Activated T-cell treated with anti-CD3 and anti-CD28 coated beads, Interleukin-2, amount 50 U/mL, for 24 hours (primary cell): ENCODE data around the gene TOMM22.

Experiments
- DNase-seq: peaks from one replicate; pipeline ENCODE4 v3.0.0-alpha.2; 2020
- H3K27ac Mint-ChIP-seq: 2 replicates; pipeline ENCODE4 v1.8.0; 2020; ENCODE audit warnings: mild to moderate bottlenecking, mixed read lengths
- H3K27me3 Mint-ChIP-seq: 2 replicates; pipeline ENCODE4 v1.8.0; 2020; ENCODE audit warnings: mixed read lengths
- H3K36me3 Mint-ChIP-seq: 2 replicates; pipeline ENCODE4 v1.8.0; 2020; ENCODE audit warnings: low read depth, mixed read lengths
- H3K4me1 Mint-ChIP-seq: 2 replicates; pipeline ENCODE4 v1.8.0; 2020; ENCODE audit warnings: low read depth, mixed read lengths
- H3K4me3 Mint-ChIP-seq: 2 replicates; pipeline ENCODE4 v1.8.0; 2020; ENCODE audit warnings: mild to moderate bottlenecking, moderate library complexity, mixed read lengths
- H3K9me3 Mint-ChIP-seq: 2 replicates; pipeline ENCODE4 v1.8.0; 2020; ENCODE audit warnings: mixed read lengths

The TOMM22 gene

DNA sequence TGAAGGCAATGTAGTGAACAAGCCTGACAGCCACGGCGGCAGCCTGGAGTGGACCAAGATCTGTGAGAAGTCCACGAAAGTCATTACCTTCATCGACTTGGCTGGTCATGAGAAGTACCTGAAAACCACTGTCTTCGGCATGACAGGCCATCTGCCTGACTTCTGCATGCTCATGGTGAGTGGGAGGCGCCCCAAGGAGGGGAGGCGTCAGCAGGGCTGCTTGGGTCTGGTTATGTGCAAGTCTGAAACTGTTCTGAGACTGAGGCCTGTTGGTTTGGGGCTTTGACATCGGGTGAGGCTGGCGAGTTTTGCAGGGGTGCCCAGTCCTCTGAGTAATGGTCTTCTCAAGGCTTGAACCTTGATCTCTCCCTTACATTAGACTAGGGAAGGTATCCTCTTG, 35.1 kb downstream of the TOMM22 start:
- H3K36me3 Mint-ChIP-seq: peaks cover 86% of the 10 kb centered on the region
- peak; percentile 23 for DNase-seq
- H3K27ac Mint-ChIP-seq: peak overlapping the region; percentile 3
- no peaks in the 10 kb centered on the region for H3K27me3 Mint-ChIP-seq
- H3K4me1 Mint-ChIP-seq: peaks cover 33% of the 10 kb centered on the region
- no peak overlapping the region for H3K4me3 Mint-ChIP-seq
- no peaks in the 10 kb centered on the region for H3K9me3 Mint-ChIP-seq

DNA sequence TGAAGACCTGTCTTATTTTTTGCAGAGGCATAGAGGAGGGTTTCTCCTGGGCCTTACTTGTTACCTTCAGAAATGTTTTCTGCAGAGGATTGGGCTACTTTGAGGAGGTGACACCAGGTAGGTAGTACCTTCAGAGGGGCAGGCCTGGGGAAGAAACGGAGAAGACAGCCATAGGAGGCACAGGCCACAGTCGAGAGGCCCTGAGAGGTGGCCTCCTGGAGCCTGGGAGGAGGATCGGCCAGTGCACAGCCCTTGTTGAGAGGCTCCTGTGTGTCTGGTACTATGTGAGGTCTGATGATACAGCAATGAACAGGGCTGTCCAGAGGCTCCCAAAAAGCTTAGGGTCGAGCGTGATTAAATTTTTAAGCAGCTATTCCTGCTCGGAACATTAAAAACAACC, 35.5 kb downstream of the TOMM22 start:
- peaks cover 86% of the 10 kb centered on the region for H3K36me3 Mint-ChIP-seq
- no peaks in the 10 kb centered on the region for H3K27me3 Mint-ChIP-seq
- peaks cover 29% of the 10 kb centered on the region for H3K4me1 Mint-ChIP-seq
- no peaks in the 10 kb centered on the region for H3K9me3 Mint-ChIP-seq
- no peak for DNase-seq
- H3K27ac Mint-ChIP-seq: peak overlapping the region; percentile 53
- no peak overlapping the region for H3K4me3 Mint-ChIP-seq

DNA sequence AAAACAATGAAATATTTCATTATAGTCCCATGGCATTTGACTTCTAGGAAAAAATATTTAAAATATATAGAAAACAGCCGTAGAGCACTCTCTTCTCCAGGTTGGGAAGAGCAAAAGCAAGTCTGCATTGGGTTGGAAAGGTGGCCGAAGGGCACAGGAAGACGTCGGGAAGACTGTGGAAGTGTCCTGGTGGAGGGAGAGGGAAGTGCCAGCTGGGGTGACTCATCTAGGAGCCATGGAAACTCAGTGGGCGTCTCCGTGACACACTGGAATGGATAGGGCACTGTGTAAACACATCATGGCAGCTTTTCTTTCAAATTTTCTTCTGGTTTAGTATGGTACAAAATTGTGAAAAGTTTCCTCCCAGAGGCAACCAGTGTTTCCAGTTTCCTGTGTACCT, 36.7 kb downstream of the TOMM22 start:
- peaks cover 17% of the 10 kb centered on the region for H3K4me1 Mint-ChIP-seq
- H3K36me3 Mint-ChIP-seq: peaks cover 86% of the 10 kb centered on the region
- H3K4me3 Mint-ChIP-seq: no peak overlapping the region
- no peak for DNase-seq
- H3K27me3 Mint-ChIP-seq: no peaks in the 10 kb centered on the region
- H3K9me3 Mint-ChIP-seq: no peaks in the 10 kb centered on the region
- H3K27ac Mint-ChIP-seq: peak overlapping the region; percentile 34

DNA sequence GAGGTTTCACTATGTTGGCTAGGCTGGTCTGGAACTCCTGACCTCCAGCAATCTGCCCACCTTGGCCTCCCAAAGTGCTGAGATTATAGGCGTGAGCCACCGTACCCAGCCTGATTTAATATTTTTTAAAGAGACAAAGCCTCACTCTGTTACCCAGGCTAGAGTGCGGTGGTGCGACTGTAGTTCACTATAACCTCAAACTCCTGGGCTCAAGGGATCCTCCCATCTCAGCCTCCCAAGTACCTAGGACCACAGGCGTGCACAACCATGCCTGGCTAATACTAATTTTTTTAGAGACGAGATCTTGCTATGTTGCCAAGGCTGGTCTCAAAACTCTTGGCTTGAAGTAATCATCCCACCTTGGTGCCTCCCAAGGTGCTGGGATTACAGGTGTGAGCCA, 37.4 kb downstream of the TOMM22 start:
- no peak for DNase-seq
- H3K27ac Mint-ChIP-seq: no peak overlapping the region
- peaks cover 90% of the 10 kb centered on the region for H3K36me3 Mint-ChIP-seq
- H3K9me3 Mint-ChIP-seq: no peaks in the 10 kb centered on the region
- no peaks in the 10 kb centered on the region for H3K27me3 Mint-ChIP-seq
- no peak overlapping the region for H3K4me3 Mint-ChIP-seq
- H3K4me1 Mint-ChIP-seq: peaks cover 12% of the 10 kb centered on the region

DNA sequence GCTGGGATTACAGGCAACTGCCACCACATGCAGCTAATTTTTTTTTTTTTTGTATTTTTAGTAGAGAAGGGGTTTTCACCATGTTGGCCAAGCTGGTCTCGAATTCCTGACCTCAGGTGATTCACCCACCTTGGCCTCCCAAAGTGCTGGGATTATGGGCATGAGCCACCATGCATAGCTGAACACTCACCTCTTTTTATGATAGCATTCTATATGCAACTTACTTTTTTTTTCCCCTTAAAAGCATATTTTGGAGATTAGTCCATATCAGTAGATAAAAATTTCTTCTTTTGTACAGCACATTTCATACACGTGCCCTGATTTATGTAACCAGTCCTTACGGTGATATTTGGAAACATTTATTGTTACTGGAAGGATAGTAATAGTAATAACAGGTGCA, 38.6 kb downstream of the TOMM22 start:
- Mint-ChIP-seq H3K36me3 (peaks cover 91% of the 10 kb centered on the region), H3K4me3 (no peak overlapping the region)

DNA sequence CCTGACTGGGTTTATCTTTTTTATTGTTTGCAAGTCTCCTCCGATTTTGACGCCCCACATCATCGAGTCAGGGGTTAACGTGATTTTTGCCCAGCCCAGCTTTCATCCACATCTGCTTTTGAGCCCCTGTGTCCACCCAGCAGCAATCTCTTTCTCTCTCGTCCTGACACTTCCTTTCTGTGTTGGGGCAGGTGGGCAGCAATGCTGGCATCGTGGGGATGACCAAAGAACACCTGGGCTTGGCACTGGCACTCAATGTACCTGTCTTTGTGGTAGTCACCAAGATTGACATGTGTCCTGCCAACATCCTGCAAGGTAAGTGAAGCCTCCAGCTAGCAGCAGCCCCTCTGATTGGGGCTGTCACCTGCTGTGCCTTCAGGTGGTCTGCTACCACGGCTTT, 39.8 kb downstream of the TOMM22 start:
- no peak overlapping the region for H3K4me3 Mint-ChIP-seq
- no peaks in the 10 kb centered on the region for H3K27me3 Mint-ChIP-seq

More for the DNA sequence above, 38.6 kb downstream of the TOMM22 start:
- Mint-ChIP-seq H3K27me3 (no peaks in the 10 kb centered on the region), H3K27ac (no peak overlapping the region), H3K4me1 (peaks cover 5% of the 10 kb centered on the region), H3K9me3 (no peaks in the 10 kb centered on the region)
- no peak for DNase-seq

DNA sequence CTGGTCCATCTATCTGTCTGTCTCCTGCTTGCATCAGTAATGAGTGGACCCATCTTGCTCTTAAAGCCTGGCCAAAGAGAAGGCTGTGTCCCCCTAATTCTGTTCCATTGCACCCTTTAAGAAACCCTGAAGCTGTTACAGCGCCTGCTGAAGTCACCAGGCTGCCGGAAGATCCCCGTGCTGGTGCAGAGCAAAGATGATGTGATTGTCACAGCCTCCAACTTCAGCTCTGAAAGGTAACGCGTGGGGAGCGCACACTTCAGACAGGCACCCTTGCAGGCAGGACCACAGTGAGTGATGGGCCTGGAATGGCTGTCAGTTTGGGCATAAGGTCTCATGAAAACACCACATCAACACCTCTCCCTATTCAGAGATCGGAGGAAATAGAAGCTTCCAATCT, 42.4 kb downstream of the TOMM22 start:
- Mint-ChIP-seq H3K36me3 (peaks cover 92% of the 10 kb centered on the region), H3K27ac (no peak overlapping the region), H3K27me3 (no peaks in the 10 kb centered on the region)

More for the DNA sequence above, 39.8 kb downstream of the TOMM22 start:
- peaks cover 91% of the 10 kb centered on the region for H3K36me3 Mint-ChIP-seq
- DNase-seq: no peak
- H3K9me3 Mint-ChIP-seq: no peaks in the 10 kb centered on the region
- peaks cover 3% of the 10 kb centered on the region for H3K4me1 Mint-ChIP-seq
- H3K27ac Mint-ChIP-seq: no peak overlapping the region

DNA sequence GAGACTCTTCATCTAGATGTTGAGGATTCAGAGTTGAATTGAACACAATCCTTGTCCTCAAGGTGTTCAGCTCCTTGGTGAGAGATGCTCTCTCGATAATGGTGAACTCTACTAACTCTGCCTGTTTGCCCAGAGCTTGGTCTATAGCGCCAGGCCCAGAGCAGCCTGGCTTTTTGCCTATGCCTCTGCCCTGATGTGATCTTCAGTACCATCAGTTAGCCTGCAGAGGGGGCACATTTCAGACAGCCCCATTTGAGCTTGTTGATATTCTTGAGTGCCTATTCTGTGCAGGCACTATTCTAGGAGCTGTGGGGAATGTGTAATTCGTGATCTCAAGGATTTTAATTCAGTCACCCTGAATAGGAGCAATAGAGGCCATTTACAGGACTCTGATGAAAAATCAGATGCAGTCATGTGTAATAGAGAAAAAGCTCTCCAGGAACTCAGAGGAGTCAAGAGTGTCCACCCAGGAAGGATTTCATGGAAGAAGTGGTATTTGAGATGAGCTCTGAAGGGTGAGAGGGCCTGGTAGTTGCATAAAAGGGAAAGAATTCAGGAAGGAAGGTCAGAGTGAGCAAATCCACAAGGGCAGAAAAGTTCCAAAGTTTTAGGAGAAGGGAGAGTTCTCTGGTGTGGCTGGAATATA, 43.3 kb downstream of the TOMM22 start:
- Mint-ChIP-seq H3K36me3 (peaks cover 95% of the 10 kb centered on the region), H3K27me3 (no peaks in the 10 kb centered on the region), H3K4me3 (no peak overlapping the region), H3K4me1 (no peaks in the 10 kb centered on the region), H3K27ac (peak overlapping the region; percentile 66), H3K9me3 (no peaks in the 10 kb centered on the region)
- no peak for DNase-seq

More for the DNA sequence above, 42.4 kb downstream of the TOMM22 start:
- H3K9me3 Mint-ChIP-seq: no peaks in the 10 kb centered on the region
- H3K4me3 Mint-ChIP-seq: no peak overlapping the region
- no peaks in the 10 kb centered on the region for H3K4me1 Mint-ChIP-seq
- no peak for DNase-seq

DNA sequence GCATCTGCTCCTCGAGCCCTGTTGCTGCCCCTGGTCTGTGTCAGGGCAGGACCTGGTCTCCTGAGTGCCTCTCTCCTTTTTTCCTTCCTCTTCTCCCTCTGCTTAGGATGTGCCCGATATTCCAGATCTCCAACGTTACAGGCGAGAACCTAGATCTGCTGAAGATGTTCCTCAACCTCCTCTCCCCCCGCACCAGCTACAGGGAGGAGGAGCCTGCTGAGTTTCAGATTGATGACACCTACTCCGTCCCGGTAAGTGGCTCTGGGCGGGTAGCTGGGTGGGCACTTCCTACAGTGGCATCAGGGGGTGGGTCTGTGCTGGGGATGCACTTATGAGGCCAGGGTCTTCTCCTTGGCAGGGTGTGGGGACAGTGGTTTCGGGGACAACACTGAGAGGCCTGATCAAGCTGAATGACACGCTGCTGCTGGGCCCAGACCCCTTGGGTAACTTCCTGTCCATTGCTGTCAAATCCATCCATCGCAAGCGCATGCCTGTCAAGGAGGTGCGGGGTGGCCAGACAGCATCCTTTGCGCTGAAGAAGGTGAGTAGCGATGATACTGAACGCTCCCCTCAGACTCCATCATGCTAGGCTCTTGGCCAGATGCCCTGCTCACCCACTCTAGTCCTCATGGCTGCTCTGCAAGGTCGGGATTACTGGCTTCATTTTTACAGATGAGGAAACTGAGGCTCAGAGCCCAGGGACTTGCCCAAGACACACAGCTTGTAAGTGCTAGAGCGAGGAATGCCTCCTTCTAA, 44.3 kb downstream of the TOMM22 start:
- no peaks in the 10 kb centered on the region for H3K9me3 Mint-ChIP-seq
- DNase-seq: no peak
- no peaks in the 10 kb centered on the region for H3K27me3 Mint-ChIP-seq
- no peaks in the 10 kb centered on the region for H3K4me1 Mint-ChIP-seq
- H3K4me3 Mint-ChIP-seq: no peak overlapping the region
- H3K27ac Mint-ChIP-seq: peak overlapping the region; percentile 66
- H3K36me3 Mint-ChIP-seq: peaks cover 99% of the 10 kb centered on the region

DNA sequence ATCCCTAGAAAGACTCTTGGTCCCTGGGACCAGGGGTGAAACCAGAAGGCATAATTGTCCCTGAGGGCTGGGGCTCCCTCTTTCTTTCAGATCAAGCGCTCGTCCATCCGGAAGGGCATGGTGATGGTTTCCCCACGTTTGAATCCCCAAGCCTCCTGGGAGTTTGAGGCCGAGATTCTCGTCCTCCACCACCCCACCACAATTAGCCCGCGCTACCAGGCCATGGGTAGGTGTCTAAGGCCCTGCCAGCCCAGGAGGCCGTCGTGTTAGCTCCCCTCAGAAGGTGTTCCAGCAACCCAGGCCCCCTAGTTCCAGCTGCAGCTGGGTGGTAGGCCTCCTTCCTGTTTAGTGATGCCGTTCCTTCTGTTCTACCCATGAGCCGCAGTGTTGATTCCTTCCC, 45.4 kb downstream of the TOMM22 start:
- no peak for DNase-seq
- peaks cover 2% of the 10 kb centered on the region for H3K4me1 Mint-ChIP-seq
- peaks cover 100% of the 10 kb centered on the region for H3K36me3 Mint-ChIP-seq
- H3K9me3 Mint-ChIP-seq: no peaks in the 10 kb centered on the region
- no peak overlapping the region for H3K4me3 Mint-ChIP-seq
- H3K27ac Mint-ChIP-seq: peak overlapping the region; percentile 48
- H3K27me3 Mint-ChIP-seq: no peaks in the 10 kb centered on the region

DNA sequence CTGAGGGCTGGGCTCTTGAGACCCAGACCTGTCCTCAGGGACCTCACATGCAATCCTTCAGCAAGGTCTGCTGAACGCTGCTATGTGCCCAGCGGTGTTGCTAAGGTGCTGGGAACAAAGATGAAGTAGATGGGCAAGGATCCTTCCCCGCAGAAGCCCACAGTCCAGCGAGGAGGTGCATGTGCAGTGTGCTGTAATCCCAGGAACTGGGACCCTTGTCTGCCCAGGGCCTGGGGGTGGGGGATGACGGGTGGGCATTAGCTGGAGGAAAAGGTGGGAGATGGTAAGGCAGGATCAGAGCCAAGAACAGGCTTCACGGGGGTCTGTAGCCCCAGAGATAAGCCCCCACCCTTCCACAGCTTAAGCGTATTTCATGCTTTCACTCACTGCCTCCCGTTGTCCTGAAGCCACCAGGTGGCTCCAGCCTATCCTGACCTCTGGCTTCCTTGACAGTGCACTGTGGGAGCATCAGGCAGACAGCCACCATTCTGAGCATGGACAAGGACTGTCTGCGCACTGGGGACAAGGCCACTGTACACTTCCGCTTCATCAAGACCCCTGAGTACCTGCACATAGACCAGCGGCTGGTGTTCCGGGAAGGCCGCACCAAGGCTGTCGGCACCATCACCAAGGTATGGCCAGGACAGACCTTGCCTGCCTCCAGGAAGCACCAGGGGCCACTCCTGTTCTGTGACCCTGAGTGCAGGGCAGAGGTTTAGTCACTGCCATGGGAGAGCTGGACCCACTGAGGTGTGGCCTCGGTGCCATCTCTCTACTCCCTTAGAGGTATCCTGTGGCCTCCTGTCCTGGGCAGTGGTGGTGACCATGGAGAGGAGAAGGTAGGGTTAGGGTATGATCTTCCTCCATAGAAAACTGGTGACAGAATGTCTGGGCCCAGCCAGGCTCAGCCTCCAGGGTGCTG, 46.0 kb downstream of the TOMM22 start:
- Mint-ChIP-seq H3K27ac (peak overlapping the region; percentile 42), H3K27me3 (no peaks in the 10 kb centered on the region), H3K9me3 (no peaks in the 10 kb centered on the region), H3K36me3 (peaks cover 100% of the 10 kb centered on the region), H3K4me1 (peaks cover 3% of the 10 kb centered on the region), H3K4me3 (no peak overlapping the region)
- no peak for DNase-seq

DNA sequence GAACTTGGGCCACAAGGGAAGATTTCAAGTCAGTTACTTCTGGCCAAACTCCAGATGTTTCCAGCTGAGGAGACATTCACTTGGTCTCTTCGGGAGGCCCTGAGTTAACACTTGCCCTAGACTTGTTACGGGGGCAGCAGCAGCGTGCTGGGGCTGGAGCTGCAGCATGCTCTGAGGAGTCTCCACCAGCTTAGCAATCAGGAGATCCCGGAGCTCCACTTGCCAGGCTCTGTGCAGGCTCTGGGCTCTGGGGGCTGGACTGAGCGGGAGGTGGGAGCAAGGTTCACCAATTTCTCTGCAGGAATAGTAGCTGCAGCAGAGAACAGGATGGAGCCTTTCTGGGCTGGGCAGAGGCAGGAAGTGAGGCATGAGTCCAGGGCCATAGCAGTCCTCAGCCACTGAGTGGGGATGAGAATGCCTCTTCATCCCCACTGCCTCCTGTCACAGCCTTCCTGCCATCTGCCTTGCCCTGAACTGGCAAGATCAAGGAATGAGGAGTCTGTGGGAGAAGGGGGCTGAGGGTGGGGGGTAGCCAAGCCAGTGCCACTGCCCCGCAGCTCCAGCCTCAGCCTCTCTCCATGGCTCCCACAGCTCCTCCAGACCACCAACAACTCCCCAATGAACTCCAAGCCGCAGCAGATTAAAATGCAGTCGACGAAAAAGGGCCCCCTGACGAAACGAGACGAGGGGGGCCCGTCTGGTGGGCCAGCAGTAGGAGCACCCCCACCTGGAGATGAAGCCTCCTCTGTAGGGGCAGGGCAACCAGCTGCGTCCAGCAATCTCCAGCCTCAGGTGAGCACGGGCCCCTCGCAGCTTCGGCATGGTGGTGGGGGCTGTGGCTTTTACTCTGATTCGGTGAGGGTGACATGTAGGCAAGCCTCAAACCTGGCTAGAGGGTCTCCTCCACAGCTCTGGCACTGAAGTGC, 47.4 kb downstream of the TOMM22 start:
- Mint-ChIP-seq H3K27ac (peak overlapping the region; percentile 74), H3K4me3 (no peak overlapping the region)

DNA sequence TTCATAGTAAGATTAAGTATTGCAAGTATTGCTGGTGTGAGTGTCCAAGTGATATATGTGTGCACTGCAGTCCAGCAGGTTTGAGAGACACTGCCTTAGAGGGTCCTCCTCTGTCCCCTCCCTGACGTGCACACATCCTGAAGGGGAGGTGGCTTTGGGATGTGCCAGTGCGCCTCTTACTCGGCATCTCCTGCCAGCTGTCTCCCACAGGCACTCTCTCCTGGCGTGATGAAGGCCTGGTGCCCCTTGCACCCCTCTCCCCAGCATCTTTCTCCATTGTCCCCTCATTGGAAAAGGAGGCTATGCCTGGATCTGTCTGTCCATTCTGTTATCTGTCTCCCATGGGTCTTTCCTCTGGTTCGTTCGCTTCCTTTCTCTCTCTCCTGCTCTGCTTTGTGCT, 48.2 kb downstream of the TOMM22 start:
- Mint-ChIP-seq H3K27ac (peak overlapping the region; percentile 42), H3K36me3 (peaks cover 100% of the 10 kb centered on the region), H3K4me1 (peaks cover 16% of the 10 kb centered on the region), H3K27me3 (no peaks in the 10 kb centered on the region), H3K9me3 (no peaks in the 10 kb centered on the region), H3K4me3 (no peak overlapping the region)
- DNase-seq: no peak

More for the DNA sequence above, 47.4 kb downstream of the TOMM22 start:
- no peak for DNase-seq
- H3K9me3 Mint-ChIP-seq: no peaks in the 10 kb centered on the region
- H3K27me3 Mint-ChIP-seq: no peaks in the 10 kb centered on the region
- peaks cover 10% of the 10 kb centered on the region for H3K4me1 Mint-ChIP-seq
- H3K36me3 Mint-ChIP-seq: peaks cover 100% of the 10 kb centered on the region

DNA sequence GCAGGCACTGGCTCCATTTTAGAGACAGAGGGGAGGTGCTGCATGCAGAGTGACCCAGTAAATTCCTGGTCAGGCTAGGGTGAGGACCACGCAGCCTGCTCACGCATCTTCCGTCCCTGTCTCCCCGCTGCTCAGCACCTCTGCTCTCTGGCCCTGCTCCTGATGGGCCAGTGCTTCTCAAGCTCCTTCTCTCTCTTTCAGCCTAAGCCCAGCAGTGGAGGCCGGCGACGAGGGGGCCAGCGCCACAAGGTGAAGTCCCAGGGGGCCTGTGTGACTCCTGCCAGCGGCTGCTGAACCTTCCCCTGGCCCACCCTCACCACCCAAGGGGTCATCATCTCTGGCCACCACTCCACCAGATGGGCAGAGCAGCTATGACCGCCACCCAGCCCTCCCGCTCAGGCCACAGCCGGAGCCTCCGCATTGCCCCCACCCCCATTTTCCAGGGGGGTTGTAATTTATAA, 48.7 kb downstream of the TOMM22 start:
- peak overlapping the region; percentile 42 for H3K27ac Mint-ChIP-seq
- no peaks in the 10 kb centered on the region for H3K27me3 Mint-ChIP-seq
- no peaks in the 10 kb centered on the region for H3K9me3 Mint-ChIP-seq
- H3K4me1 Mint-ChIP-seq: peaks cover 20% of the 10 kb centered on the region
- H3K36me3 Mint-ChIP-seq: peaks cover 100% of the 10 kb centered on the region
- no peak overlapping the region for H3K4me3 Mint-ChIP-seq
- no peak for DNase-seq
